ENCODE measurements around the gene NDRG3. TPM values are rescaled to one million over a fixed set of nuclear protein-coding genes. Genes with fewer than 3 reads are reported as not detected.

Gene NDRG3
- total and polyA plus RNA-seq, 2 of the 8 experiments (the other 6 are each of a cell fraction or from before 2014, with no cell fraction given) = 25.7 to 32.3 TPM

GRCh38 chr20:36676701-36677421 lies 69.0 kb downstream of the NDRG3 start (continued):
- TF ChIP-seq RBBP5 (IDR thresholded peaks at IDR 0.05; ENCODE audit: borderline replicate concordance, low read depth, low read length) (no peak), FOSL1 (IDR thresholded peaks at IDR 0.05; ENCODE audit: insufficient read depth, low read depth, low read length) (no peak), POLR2AphosphoS5 (IDR thresholded peaks at IDR 0.05; ENCODE audit: low read depth, low read length) (peak; percentile 64; the same call in 1 of the 2 replicates), BRCA1 (IDR thresholded peaks at IDR 0.05; ENCODE audit: low read depth, low read length) (no peak), TEAD4 (IDR thresholded peaks at IDR 0.05; ENCODE audit: low read depth, low read length) (no peak), CHD7 (IDR thresholded peaks at IDR 0.05; ENCODE audit: insufficient replicate concordance, low read length) (no peak), EGR1 (IDR thresholded peaks at IDR 0.05; ENCODE audit: borderline replicate concordance, low read depth, low read length) (no peak)

All from H1 (cell line).